H9 (cell line): ENCODE results near the gene GABRR3. TPM values are rescaled to one million over a fixed set of nuclear protein-coding genes. Genes with fewer than 3 reads are reported as not detected.

ENCODE experiments used
- DNase-seq: peaks from one replicate; pipeline ENCODE4 v3.0.0-alpha.2; 2017
- H2AFZ ChIP-seq: one replicate; pipeline ENCODE4 v1.6.1; 2013; ENCODE audit warnings: mild to moderate bottlenecking, low read length, control low read depth, moderate library complexity
- H2AK5ac ChIP-seq: 2 replicates; pipeline ENCODE4 v1.6.1; 2013; ENCODE audit warnings: low read length, control low read depth, mixed read lengths; ENCODE audit not compliant: insufficient read length
- H2BK120ac ChIP-seq: one replicate; pipeline ENCODE4 v1.6.1; 2013; ENCODE audit warnings: low read depth, mild to moderate bottlenecking, low read length, control low read depth, inconsistent platforms; ENCODE audit not compliant: poor library complexity, severe bottlenecking
- H2BK12ac ChIP-seq: 2 replicates; pipeline ENCODE4 v1.6.1; 2013; ENCODE audit warnings: low read length, control low read depth, mixed read lengths, low read depth; ENCODE audit not compliant: insufficient read length
- H2BK15ac ChIP-seq: 2 replicates; pipeline ENCODE4 v1.6.1; 2013; ENCODE audit warnings: low read depth, low read length, control low read depth
- H2BK20ac ChIP-seq: one replicate; pipeline ENCODE4 v1.6.1; 2013; ENCODE audit warnings: low read depth, mild to moderate bottlenecking, low read length, control low read depth, inconsistent platforms; ENCODE audit not compliant: poor library complexity, severe bottlenecking
- H2BK5ac ChIP-seq: 2 replicates; pipeline ENCODE4 v1.6.1; 2013; ENCODE audit warnings: low read length, control low read depth, mixed read lengths; ENCODE audit not compliant: insufficient read length
- H3K14ac ChIP-seq: 2 replicates; pipeline ENCODE4 v1.6.1; 2013; ENCODE audit warnings: low read length, control low read depth; ENCODE audit not compliant: insufficient read depth
- H3K18ac ChIP-seq: 2 replicates; pipeline ENCODE4 v1.6.1; 2013; ENCODE audit warnings: low read depth, mild to moderate bottlenecking, mixed read lengths, low read length, control low read depth; ENCODE audit not compliant: insufficient read length
- H3K23ac ChIP-seq: 2 replicates; pipeline ENCODE4 v1.6.1; 2013; ENCODE audit warnings: low read length, control low read depth, mixed read lengths, low read depth; ENCODE audit not compliant: insufficient read length
- H3K23me2 ChIP-seq: 2 replicates; pipeline ENCODE4 v1.6.1; 2013; ENCODE audit warnings: low read depth, mild to moderate bottlenecking, mixed read lengths, low read length, control low read depth; ENCODE audit not compliant: insufficient read length, poor library complexity, severe bottlenecking
- H3K27ac ChIP-seq: 2 replicates; pipeline ENCODE4 v1.5.1; 2013; ENCODE audit warnings: low read length, control low read depth, mixed read lengths, low read depth; ENCODE audit not compliant: insufficient read length
- H3K27me3 ChIP-seq: 2 replicates; pipeline ENCODE4 v1.6.1; 2013; ENCODE audit warnings: low read length, control low read depth, inconsistent platforms; ENCODE audit not compliant: insufficient read depth
- H3K4ac ChIP-seq: 2 replicates; pipeline ENCODE4 v1.6.1; 2013; ENCODE audit warnings: low read depth, mild to moderate bottlenecking, control low read depth, inconsistent platforms, low read length, moderate library complexity
- H3K4me1 ChIP-seq: 2 replicates; pipeline ENCODE4 v1.6.1; 2013; ENCODE audit warnings: low read length, control low read depth, inconsistent platforms; ENCODE audit not compliant: insufficient read depth
- H3K4me2 ChIP-seq: 2 replicates; pipeline ENCODE4 v1.6.1; 2013; ENCODE audit warnings: low read length, control low read depth, mixed read lengths; ENCODE audit not compliant: insufficient read length, insufficient read depth
- H3K56ac ChIP-seq: 2 replicates; pipeline ENCODE4 v1.6.1; 2013; ENCODE audit warnings: low read depth, mild to moderate bottlenecking, mixed read lengths, low read length, control low read depth; ENCODE audit not compliant: insufficient read length
- H3K79me1 ChIP-seq: 2 replicates; pipeline ENCODE4 v1.6.1; 2013; ENCODE audit warnings: low read depth, mild to moderate bottlenecking, moderate library complexity, low read length, control low read depth, inconsistent platforms; ENCODE audit not compliant: insufficient read depth, poor library complexity, severe bottlenecking
- H3K79me2 ChIP-seq: 2 replicates; pipeline ENCODE4 v1.6.1; 2013; ENCODE audit warnings: low read length, control low read depth, inconsistent platforms; ENCODE audit not compliant: insufficient read depth
- H3K9ac ChIP-seq: 2 replicates; pipeline ENCODE4 v1.6.1; 2013; ENCODE audit warnings: low read length, control low read depth, mixed read lengths; ENCODE audit not compliant: insufficient read length; ENCODE audit errors: extremely low read depth
- H3K9me3 ChIP-seq: one replicate; pipeline ENCODE4 v1.6.1; 2013; ENCODE audit warnings: low read depth, low read length, inconsistent platforms; ENCODE audit not compliant: control insufficient read depth
- H3T11ph ChIP-seq: one replicate; pipeline ENCODE4 v1.6.1; 2013; ENCODE audit warnings: mild to moderate bottlenecking, low read length, control low read depth, inconsistent platforms
- H4K20me1 ChIP-seq: one replicate; pipeline ENCODE4 v1.6.1; 2013; ENCODE audit not compliant: control insufficient read depth, insufficient read length, insufficient read depth
- H4K5ac ChIP-seq: 2 replicates; pipeline ENCODE4 v1.6.1; 2013; ENCODE audit warnings: low read depth, mild to moderate bottlenecking, mixed read lengths, low read length, control low read depth; ENCODE audit not compliant: insufficient read length
- H4K8ac ChIP-seq: replicated peaks from 2 replicates; pipeline ENCODE4 v1.6.1; 2013; ENCODE audit warnings: low read length, control low read depth, mixed read lengths, low read depth; ENCODE audit not compliant: insufficient read length
- H4K91ac ChIP-seq: 2 replicates; pipeline ENCODE4 v1.6.1; 2013; ENCODE audit warnings: low read depth, mild to moderate bottlenecking, moderate library complexity, mixed read lengths, low read length, control low read depth; ENCODE audit not compliant: insufficient read length
- H3K27ac Mint-ChIP-seq, 3 experiments: 2 replicates in 2 of 3; 3 replicates in 1 of 3; pipeline ENCODE4 v1.8.0; 2020 to 2021; ENCODE audit warnings: mixed read lengths in 3 of 3, mild to moderate bottlenecking in 1 of 3, moderate library complexity in 1 of 3
- H3K27me3 Mint-ChIP-seq: 2 replicates; pipeline ENCODE4 v1.8.0; 2021; ENCODE audit warnings: low read depth, mild to moderate bottlenecking, moderate library complexity, mixed read lengths
- H3K36me3 Mint-ChIP-seq, 3 experiments: 2 replicates in 2 of 3; 3 replicates in 1 of 3; pipeline ENCODE4 v1.8.0; 2020 to 2021; ENCODE audit warnings: low read depth in 3 of 3, mixed read lengths in 3 of 3; ENCODE audit not compliant: insufficient read depth in 1 of 3
- H3K4me1 Mint-ChIP-seq, 2 experiments: 2 replicates each; pipeline ENCODE4 v1.8.0; 2020; ENCODE audit warnings: mixed read lengths in 2 of 2
- H3K4me3 Mint-ChIP-seq, 2 experiments: 2 replicates in 1 of 2; 3 replicates in 1 of 2; pipeline ENCODE4 v1.8.0; 2020 to 2021; ENCODE audit warnings: mild to moderate bottlenecking in 2 of 2, mixed read lengths in 2 of 2, moderate library complexity in 1 of 2
- H3K9me3 Mint-ChIP-seq, 2 experiments: 2 replicates in 1 of 2; 3 replicates in 1 of 2; pipeline ENCODE4 v1.8.0; 2020; ENCODE audit warnings: mild to moderate bottlenecking in 2 of 2, mixed read lengths in 2 of 2, moderate library complexity in 1 of 2
- WGBS: extraction: QIAGEN DNeasy Blood & Tissue Kit; methylation state at CpG from one replicate; pipeline ENCODE4 v1.1.7; 2013; ENCODE audit warnings: missing lambda C conversion rate, low lambda C conversion rate, mixed read lengths; ENCODE audit not compliant: insufficient read length; ENCODE audit errors: extremely low coverage; 5-methylcytosine and 5-hydroxymethylcytosine counted together
- total RNA-seq: library from RNA; stranded (reverse); gene quantifications from 2 replicates; pipeline ENCODE4 v1.2.1, GENCODE V29; 2021
- TF ChIP-seq, protein P1 (sequence below): fragments of 200-600 bp; sonication (generic); conservative IDR thresholded peaks from 3 replicates; pipeline ENCODE4 v1.8.0; 2021; ENCODE audit warnings: antibody characterized with exemption, mild to moderate bottlenecking

Gene GABRR3
- total RNA-seq, 1 experiment from 2014 or later: not detected

DNA sequence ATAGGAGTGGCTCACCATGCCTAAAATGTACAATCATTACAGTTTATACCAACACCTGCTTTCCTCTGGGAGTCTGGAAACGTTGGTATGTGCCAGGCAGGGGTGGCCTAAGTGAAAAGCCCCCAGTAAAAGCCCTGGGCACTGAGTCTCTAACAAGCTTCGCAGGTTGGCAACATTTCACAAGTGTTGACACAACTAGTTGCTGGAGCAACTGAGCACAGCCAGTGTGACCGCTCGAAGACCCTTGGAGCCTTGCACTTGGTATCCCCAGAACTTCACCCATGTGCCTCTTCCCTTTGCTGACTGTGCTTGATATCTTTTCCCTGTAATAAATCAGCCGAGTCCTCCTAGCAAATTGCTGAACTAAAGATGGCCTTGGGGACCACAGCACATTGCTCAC is 65.6 kb downstream of the GABRR3 start:
- H4K5ac ChIP-seq: no peak overlapping the region
- H3K4me3 Mint-ChIP-seq: no peak overlapping the region
- no peak overlapping the region for H4K91ac ChIP-seq
- no peak overlapping the region for H3K4ac ChIP-seq
- H3K4me1 ChIP-seq: no peaks in the 10 kb centered on the region
- no peak overlapping the region for H3K27ac ChIP-seq
- peaks cover 5% of the 10 kb centered on the region for H3K23me2 ChIP-seq
- no peak overlapping the region for H3K14ac ChIP-seq
- H3K9me3 Mint-ChIP-seq: no peaks in the 10 kb centered on the region
- no peak overlapping the region for H3K27ac Mint-ChIP-seq
- peaks cover 0 to 3% (median 0%) of the 10 kb centered on the region in 3 experiments; a peak in 2 of 7 replicates for H3K36me3 Mint-ChIP-seq
- H2BK120ac ChIP-seq: no peak overlapping the region
- TF ChIP-seq, protein P1, sequence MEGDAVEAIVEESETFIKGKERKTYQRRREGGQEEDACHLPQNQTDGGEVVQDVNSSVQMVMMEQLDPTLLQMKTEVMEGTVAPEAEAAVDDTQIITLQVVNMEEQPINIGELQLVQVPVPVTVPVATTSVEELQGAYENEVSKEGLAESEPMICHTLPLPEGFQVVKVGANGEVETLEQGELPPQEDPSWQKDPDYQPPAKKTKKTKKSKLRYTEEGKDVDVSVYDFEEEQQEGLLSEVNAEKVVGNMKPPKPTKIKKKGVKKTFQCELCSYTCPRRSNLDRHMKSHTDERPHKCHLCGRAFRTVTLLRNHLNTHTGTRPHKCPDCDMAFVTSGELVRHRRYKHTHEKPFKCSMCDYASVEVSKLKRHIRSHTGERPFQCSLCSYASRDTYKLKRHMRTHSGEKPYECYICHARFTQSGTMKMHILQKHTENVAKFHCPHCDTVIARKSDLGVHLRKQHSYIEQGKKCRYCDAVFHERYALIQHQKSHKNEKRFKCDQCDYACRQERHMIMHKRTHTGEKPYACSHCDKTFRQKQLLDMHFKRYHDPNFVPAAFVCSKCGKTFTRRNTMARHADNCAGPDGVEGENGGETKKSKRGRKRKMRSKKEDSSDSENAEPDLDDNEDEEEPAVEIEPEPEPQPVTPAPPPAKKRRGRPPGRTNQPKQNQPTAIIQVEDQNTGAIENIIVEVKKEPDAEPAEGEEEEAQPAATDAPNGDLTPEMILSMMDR: no peak
- peaks cover 7% of the 10 kb centered on the region in 2 experiments; a peak in 3 of 4 replicates for H3K4me1 Mint-ChIP-seq
- no peak for DNase-seq
- H2AK5ac ChIP-seq: no peak overlapping the region
- no peak overlapping the region for H2BK5ac ChIP-seq
- H3K4me2 ChIP-seq: no peak overlapping the region
- no peaks in the 10 kb centered on the region for H3K79me1 ChIP-seq
- no CpG with 5 or more reads among the region's 5 CpGs for WGBS
- no peak overlapping the region for H3K23ac ChIP-seq
- H2AFZ ChIP-seq: no peak overlapping the region
- H4K20me1 ChIP-seq: no peaks in the 10 kb centered on the region
- H3K9me3 ChIP-seq: no peaks in the 10 kb centered on the region
- H4K8ac ChIP-seq: no peak overlapping the region
- no peak overlapping the region for H2BK12ac ChIP-seq
- no peak overlapping the region for H2BK20ac ChIP-seq
- no peak overlapping the region for H2BK15ac ChIP-seq
- no peak overlapping the region for H3K9ac ChIP-seq
- peaks cover 28% of the 10 kb centered on the region for H3K27me3 Mint-ChIP-seq
- H3K18ac ChIP-seq: no peak overlapping the region
- H3K27me3 ChIP-seq: no peaks in the 10 kb centered on the region
- no peaks in the 10 kb centered on the region for H3K79me2 ChIP-seq
- no peak overlapping the region for H3T11ph ChIP-seq
- H3K56ac ChIP-seq: no peak overlapping the region
